Measurements from ENCODE around the gene LRRN2. TPM values are rescaled to one million over a fixed set of nuclear protein-coding genes. Genes with fewer than 3 reads are reported as not detected.

The LRRN2 gene
- total and polyA plus RNA-seq, 9 of the 15 experiments (the other 6 are each of a cell fraction or from before 2014, with no cell fraction given), result 0.05 TPM; not detected in 8

DNA sequence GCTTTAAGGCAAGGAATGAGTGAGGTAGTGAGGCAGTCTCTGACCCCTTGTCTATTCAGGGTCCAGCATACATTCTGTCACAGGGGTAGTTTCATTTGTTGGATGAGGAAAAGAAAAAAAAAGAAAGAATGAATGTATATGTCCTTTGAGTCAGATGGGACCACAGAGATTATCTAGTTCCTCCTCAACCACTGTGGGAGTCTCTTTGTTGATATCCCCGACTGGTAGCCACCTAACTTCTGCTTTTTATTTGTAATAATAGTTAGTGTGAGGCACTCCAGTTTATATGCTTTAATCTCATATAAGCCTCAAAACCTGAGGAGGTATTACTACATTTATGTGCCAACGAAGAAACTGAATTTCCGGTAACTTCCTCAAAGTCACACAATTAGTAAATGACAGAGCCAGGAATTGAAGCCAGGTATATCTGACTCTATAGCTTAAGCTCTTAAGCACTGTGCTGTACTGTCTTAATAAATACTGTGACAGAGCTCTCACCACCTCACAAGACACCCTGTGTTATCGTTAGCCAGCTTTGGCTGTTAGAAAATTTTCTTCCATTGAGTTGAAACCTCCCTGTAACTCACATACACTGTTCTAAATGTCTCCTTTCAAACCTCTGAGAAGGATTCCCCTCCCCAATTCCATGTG, 87.1 kb downstream of the LRRN2 start:
- H2AFZ ChIP-seq (ENCODE audit: low read depth, low read length), result no peak overlapping the region
- POLR2A ChIA-PET, result interaction anchor here (0.7 to 2.1 kb wide), 3 partner anchors 10 to 27 kb away, joined by 3 to 5 read pairs (median 3); no protein-coding TSS in a partner anchor
- H3K9ac ChIP-seq (ENCODE audit: insufficient read depth in 1 of 2, low read depth in 2 of 2, low read length in 2 of 2), result no peak overlapping the region
- CTCF ChIA-PET (ENCODE audit: low intra/inter-chr PET ratio), result no interaction called here
- TF ChIP-seq, protein P1, sequence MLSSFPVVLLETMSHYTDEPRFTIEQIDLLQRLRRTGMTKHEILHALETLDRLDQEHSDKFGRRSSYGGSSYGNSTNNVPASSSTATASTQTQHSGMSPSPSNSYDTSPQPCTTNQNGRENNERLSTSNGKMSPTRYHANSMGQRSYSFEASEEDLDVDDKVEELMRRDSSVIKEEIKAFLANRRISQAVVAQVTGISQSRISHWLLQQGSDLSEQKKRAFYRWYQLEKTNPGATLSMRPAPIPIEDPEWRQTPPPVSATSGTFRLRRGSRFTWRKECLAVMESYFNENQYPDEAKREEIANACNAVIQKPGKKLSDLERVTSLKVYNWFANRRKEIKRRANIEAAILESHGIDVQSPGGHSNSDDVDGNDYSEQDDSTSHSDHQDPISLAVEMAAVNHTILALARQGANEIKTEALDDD (IDR thresholded peaks at IDR 0.05), result peak; percentile 89
- TF ChIP-seq SMARCA4 (IDR thresholded peaks at IDR 0.05) (0 out of 2 replicates have a peak, but pooled peaks have one; percentile 24), HDAC1 (IDR thresholded peaks at IDR 0.05) (no peak), SMARCE1 (IDR thresholded peaks at IDR 0.05) (peak; percentile 30; the same call in 1 of the 2 replicates), ILK (tag; IDR thresholded peaks at IDR 0.05; ENCODE audit: borderline replicate concordance, low read depth) (0 out of 2 replicates have a peak, but pooled peaks have one; percentile 17), RBBP5 (IDR thresholded peaks at IDR 0.05; ENCODE audit: borderline replicate concordance, insufficient read depth, low read length, poor library complexity, severe bottlenecking) (no peak), ARID1B (IDR thresholded peaks at IDR 0.05) (peak; percentile 41; the same call in 1 of the 2 replicates)
- peaks cover 28 to 61% of the 10 kb centered on the region in 2 experiments; a peak in 4 of 5 replicates for H3K27me3 ChIP-seq (ENCODE audit: control insufficient read depth in 2 of 2, insufficient read depth in 2 of 2, low read length in 2 of 2)
- FAIRE-seq (peak; percentile 32), DNase-seq (ENCODE audit: extremely low read depth in 1 of 4, low spot score in 3 of 4) (no peak), ATAC-seq (peak; percentile 40; the same call in 2 of the 3 replicates)
- no peaks in the 10 kb centered on the region for H3K9me3 ChIP-seq (replicated peaks; ENCODE audit: control insufficient read depth, insufficient read depth, low read depth, low read length)
- no peaks in the 10 kb centered on the region; the same call in 1 of the 2 replicates for H4K20me1 ChIP-seq (replicated peaks; ENCODE audit: control insufficient read depth, insufficient read depth, low read length)
- BruUV-seq (replicated peaks), result no TSS peak
- no peak overlapping the region for H3K4me3 ChIP-seq
- no peaks in the 10 kb centered on the region for H3K79me2 ChIP-seq (ENCODE audit: control insufficient read depth, insufficient read depth, low read length)
- WGBS (ENCODE audit: insufficient coverage, low coverage, missing lambda C conversion rate), result 6% methylated on average over 4 of the region's 4 CpGs
- H3K9me1 ChIP-seq (ENCODE audit: control insufficient read depth, insufficient read depth, low read length), result no peaks in the 10 kb centered on the region
- intact Hi-C loops (cut with micrococcal nuclease) (no loop called here), in situ Hi-C loops (cut with MboI) (no loop called here)
- H3K4me2 ChIP-seq (ENCODE audit: insufficient read depth, low read length), result no peak overlapping the region
- peaks cover 3 to 8% of the 10 kb centered on the region in 2 experiments; a peak in 4 of 5 replicates for H3K4me1 ChIP-seq (replicated peaks in 1 of 2; ENCODE audit: control insufficient read depth in 2 of 2, insufficient read depth in 2 of 2, low read length in 2 of 2)
- H3K27ac ChIP-seq (ENCODE audit: extremely low read depth, low read depth, low read length), result no peak overlapping the region
- no peaks in the 10 kb centered on the region for H3K36me3 ChIP-seq (ENCODE audit: control insufficient read depth, insufficient read depth, low read length)

Measured in K562 (cell line).